ENCODE data around the gene CHST4. TPM values are rescaled to one million over a fixed set of nuclear protein-coding genes. Genes with fewer than 3 reads are reported as not detected.
"Not testable (repeated sequence)": the region's sequence is repeated elsewhere in the genome, so short reads cannot be mapped to it uniquely, and the experiment has no call there.

The CHST4 gene
- total RNA-seq, 2 experiments from 2014 or later: not detected

GRCh38 chr16:71574702-71575101 lies 48.5 kb downstream of the CHST4 start:
- no peak overlapping the region for H3K4me3 Mint-ChIP-seq
- H3K27me3 Mint-ChIP-seq (ENCODE audit: low read depth): no peaks in the 10 kb centered on the region
- no peaks in the 10 kb centered on the region for H3K9me3 Mint-ChIP-seq
- DNase-seq: no peak
- no peak overlapping the region for H3K27ac Mint-ChIP-seq
- H3K36me3 Mint-ChIP-seq (ENCODE audit: low read depth): no peaks in the 10 kb centered on the region
- H3K4me1 Mint-ChIP-seq (ENCODE audit: low read depth): no peaks in the 10 kb centered on the region
- CTCF ChIA-PET: no interaction called here
- intact Hi-C loops (cut with micrococcal nuclease): no loop called here

- CTCF ChIA-PET: interaction anchor here (1.5 kb wide), 1 partner anchor 34 kb away, joined by 8 read pairs; no protein-coding TSS in a partner anchor
- H3K4me3 Mint-ChIP-seq: no peak within 1 kb of the TSS
- no peak within 1 kb of the TSS for H3K27ac Mint-ChIP-seq
- no peak for DNase-seq
- H3K36me3 Mint-ChIP-seq (ENCODE audit: low read depth): no peaks in the 10 kb centered on the region
- intact Hi-C loops (cut with micrococcal nuclease): no loop called here
- H3K27me3 Mint-ChIP-seq (ENCODE audit: low read depth): no peaks in the 10 kb centered on the region
- H3K4me1 Mint-ChIP-seq (ENCODE audit: low read depth): no peaks in the 10 kb centered on the region
- no peaks in the 10 kb centered on the region for H3K9me3 Mint-ChIP-seq
Measured at GRCh38 chr16:71576971-71577370, 50.7 kb downstream of the CHST4 start, which contains the start of gene TAT. Gene TAT (minus strand): TSS chr16:71577092. CDS start chr16:71576415, 677 bp downstream.

GRCh38 chr16:71582553-71582848 lies 56.3 kb downstream of the CHST4 start:
- H3K36me3 Mint-ChIP-seq (ENCODE audit: low read depth); H3K27me3 Mint-ChIP-seq (ENCODE audit: low read depth); DNase-seq; H3K4me3 Mint-ChIP-seq; intact Hi-C loops (cut with micrococcal nuclease); H3K9me3 Mint-ChIP-seq; H3K4me1 Mint-ChIP-seq (ENCODE audit: low read depth); H3K27ac Mint-ChIP-seq: not testable (repeated sequence)
- CTCF ChIA-PET: interaction anchor here (1.0 to 1.4 kb wide), 3 partner anchors 17 to 33 kb away, joined by 3 read pairs; no protein-coding TSS in a partner anchor

GRCh38 chr16:71584543-71585317 lies 58.5 kb downstream of the CHST4 start:
- CTCF ChIA-PET: interaction anchor here (0.6 to 2.7 kb wide), 5 partner anchors 11 to 49 kb away, joined by 3 to 9 read pairs (median 4); no protein-coding TSS in a partner anchor
- no peak for DNase-seq
- Mint-ChIP-seq H3K4me3 (no peak overlapping the region), H3K36me3 (ENCODE audit: low read depth) (no peaks in the 10 kb centered on the region), H3K9me3 (no peaks in the 10 kb centered on the region), H3K27me3 (ENCODE audit: low read depth) (peaks cover 11% of the 10 kb centered on the region), H3K27ac (no peak overlapping the region), H3K4me1 (ENCODE audit: low read depth) (no peaks in the 10 kb centered on the region)
- intact Hi-C loops (cut with micrococcal nuclease): no loop called here

- Mint-ChIP-seq H3K27ac (no peak overlapping the region), H3K4me1 (ENCODE audit: low read depth) (no peaks in the 10 kb centered on the region), H3K27me3 (ENCODE audit: low read depth) (peaks cover 11% of the 10 kb centered on the region), H3K9me3 (no peaks in the 10 kb centered on the region), H3K4me3 (no peak overlapping the region), H3K36me3 (ENCODE audit: low read depth) (no peaks in the 10 kb centered on the region)
- CTCF ChIA-PET: interaction anchor here (1.1 to 2.7 kb wide), 3 partner anchors 21 to 49 kb away, joined by 3 to 9 read pairs (median 5); no protein-coding TSS in a partner anchor
- DNase-seq: no peak
- intact Hi-C loops (cut with micrococcal nuclease): no loop called here
Measured at GRCh38 chr16:71585318-71585703, 59.1 kb downstream of the CHST4 start.

Other genes with a start within 250 kb of the CHST4 start
- gene CMTR2, start 237.0 kb upstream of the CHST4 start, total RNA-seq: 10 to 100 TPM; 14.4 to 15.1 TPM
- not detected for gene CALB2, start 167.7 kb upstream of the CHST4 start, total RNA-seq
- not detected for gene TLE7, start 84.4 kb upstream of the CHST4 start, total RNA-seq
- gene ZNF23, start 64.2 kb upstream of the CHST4 start, total RNA-seq: 1 to 10 TPM; 6.9 to 7.1 TPM
- 1 to 10 TPM; 1.2 to 1.6 TPM for gene ZNF19, start 37.1 kb upstream of the CHST4 start, total RNA-seq
- gene TAT, start 50.7 kb downstream of the CHST4 start, total RNA-seq: not detected
- gene MARVELD3, start 99.8 kb downstream of the CHST4 start, total RNA-seq: not detected
- gene PHLPP2, start 198.3 kb downstream of the CHST4 start, total RNA-seq: 1 to 10 TPM; 6.0 to 6.9 TPM